HuH-7 (cell line): ENCODE results near the gene ADAMTS18.

Source experiments
- DNase-seq: peaks from one replicate; pipeline ENCODE4 v3.0.0; 2011; ENCODE audit warnings: low spot score

The ADAMTS18 gene

GRCh38 chr16:77393955-77394354 is 40.9 kb downstream of the ADAMTS18 start:
- no peak for DNase-seq

DNA sequence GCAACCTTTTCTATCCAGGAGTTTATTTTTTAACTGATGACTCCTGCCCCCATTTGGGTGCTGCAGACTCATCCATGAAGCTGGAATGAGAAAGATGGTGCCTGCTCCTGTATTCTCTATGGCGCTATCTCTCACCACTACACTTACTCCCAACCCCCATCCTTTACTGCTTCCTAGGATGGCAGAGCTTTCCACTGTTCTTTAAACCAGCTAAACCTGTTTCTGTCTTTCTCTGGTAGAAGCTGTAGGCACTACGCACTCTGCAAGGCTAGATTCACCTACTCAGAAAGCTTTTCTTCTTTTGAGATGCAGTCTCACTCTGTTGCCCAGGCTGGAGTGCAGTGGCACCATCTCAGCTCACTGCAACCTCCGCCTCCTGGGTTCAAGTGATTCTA is 47.0 kb downstream of the ADAMTS18 start:
- no peak for DNase-seq

DNA sequence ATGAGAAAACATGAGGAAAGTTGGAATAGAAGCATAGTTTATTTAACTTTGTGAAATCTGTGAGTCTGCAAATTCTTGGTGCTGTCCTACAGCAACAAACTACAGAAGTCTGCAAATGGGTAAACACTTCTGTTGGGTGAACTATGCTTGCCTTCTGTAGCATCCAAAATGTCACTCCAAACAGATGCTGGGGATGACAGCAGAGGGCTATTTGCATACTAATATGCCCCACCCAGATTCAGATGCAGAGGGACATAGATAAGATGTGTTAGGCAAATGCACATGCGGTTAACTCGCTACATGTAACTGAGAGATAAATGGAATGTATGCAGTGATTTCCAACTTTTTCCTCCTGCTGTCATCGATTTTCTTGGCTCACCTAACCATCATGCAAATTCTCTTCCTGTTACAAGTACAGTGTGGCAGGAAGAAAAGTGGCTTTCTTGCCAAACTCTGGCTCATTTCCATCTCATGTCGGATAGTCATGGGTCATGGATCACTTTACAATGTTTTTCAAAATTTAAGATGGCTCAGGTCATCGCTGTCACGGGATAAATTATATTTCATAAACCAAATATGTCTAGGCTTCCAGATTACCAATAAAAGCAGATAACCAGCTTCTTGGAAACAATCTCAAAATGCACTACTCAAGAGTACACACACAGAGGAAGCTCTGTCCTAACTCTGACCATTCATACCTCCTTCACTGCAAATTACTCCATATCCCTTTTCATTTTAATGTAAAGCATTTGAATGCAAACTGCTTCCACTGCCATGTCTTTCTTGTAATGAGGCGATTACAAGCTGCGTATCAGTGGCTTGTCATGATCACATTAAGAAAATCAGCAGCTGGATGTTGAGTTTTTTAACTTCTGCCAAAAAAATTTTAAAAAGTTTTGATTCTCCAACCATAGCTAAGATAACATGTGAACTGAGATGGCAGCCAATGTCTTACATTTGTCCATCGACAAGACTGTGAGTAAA is 47.7 kb downstream of the ADAMTS18 start:
- DNase-seq: no peak

DNA sequence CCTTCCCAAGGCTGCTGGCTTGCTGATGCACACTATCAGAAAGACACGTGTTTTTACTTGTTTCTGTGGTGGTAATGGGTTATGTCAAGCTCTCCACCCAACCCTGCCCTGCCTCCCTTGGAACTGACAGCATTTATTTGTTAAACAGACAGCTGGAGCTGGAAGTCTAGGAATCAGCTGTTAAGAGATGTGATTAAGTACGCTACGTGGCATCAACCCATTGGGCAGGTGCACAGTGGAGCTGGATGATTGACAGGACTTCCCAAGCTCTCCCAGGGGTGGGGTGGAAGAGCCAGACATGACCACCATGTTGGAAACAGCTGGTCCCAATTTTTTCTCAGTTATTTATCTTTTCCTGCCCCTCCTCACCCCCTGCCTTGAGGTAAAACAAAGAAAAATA is 49.4 kb downstream of the ADAMTS18 start:
- no peak for DNase-seq

- no peak for DNase-seq
Observed at GRCh38 chr16:77383606-77384187, 51.1 kb downstream of the ADAMTS18 start.

DNA sequence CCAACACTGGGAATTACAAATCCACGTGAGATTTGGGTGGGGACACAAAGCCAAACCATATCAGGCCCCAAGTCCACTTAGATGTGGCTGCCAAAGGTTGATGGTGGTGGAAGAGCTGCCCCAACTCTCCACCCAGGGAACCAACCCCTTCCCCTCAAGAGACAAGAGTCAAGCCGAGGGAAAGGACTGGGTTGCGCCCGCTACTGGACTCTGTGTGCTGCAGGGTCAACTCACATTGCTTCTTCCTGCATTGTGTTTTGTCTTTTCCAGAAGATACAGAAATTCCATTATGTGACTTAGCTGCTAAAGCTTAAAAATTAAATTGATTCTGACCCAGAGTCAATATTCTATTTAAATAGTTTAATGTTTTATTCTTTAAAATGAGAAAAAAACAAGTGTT is 58.5 kb downstream of the ADAMTS18 start:
- no peak for DNase-seq

DNA sequence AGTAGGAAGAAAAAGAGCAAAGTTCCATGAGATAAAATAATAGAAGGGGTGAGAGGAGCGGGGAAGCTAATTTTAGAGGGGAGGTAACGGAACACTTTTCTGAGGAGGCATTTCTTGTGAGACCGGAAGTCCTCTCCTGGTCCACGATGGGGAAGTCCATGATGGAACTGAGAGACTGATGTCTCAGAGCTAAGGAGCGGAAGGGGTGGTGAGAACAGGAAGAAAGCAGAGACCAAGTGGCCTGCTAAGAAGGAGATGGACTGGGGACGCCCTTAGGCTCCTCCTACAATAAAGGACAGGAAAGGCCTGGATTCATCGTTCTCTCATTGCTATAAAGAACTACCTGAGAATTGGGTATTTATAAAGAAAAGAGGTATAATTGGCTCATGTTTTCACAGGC is 59.4 kb downstream of the ADAMTS18 start:
- DNase-seq: no peak

DNA sequence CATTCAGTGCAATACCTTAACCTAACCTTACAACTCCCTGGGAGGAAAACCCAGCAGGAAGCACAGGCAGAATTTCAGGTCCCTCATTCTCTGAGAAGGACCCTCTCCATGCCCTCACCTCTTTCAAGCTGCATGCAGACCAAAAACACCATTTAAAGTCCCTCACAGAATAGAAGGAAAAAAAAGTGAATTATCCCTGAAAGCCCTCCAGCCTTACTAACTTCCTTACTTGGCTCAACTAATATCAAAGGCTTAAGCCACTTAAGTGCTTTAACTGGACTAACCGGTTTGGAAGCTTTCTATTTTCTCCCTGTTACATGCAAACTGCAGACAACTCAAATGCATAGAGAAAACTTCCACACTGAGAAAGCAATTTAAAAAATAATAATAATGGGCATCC is 60.5 kb downstream of the ADAMTS18 start:
- no peak for DNase-seq

DNA sequence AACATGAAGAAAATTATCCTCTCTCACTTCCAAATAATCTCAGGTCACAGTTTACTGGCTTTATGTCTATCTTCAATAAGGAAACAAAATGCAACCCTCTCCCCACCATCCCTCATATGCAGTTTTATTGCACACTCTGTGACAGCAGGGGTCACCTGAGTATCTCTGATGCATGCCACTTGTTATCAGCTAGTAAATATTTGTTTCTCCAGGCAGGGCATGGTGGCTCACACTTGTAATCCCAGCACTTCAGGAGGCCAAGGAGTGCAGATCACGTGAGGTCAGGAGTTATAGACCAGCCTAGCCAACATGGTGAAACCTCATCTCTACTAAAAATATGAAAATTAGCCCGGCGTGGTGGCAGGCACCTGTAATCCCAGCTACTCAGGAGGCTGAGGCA is 61.1 kb downstream of the ADAMTS18 start:
- no peak for DNase-seq

DNA sequence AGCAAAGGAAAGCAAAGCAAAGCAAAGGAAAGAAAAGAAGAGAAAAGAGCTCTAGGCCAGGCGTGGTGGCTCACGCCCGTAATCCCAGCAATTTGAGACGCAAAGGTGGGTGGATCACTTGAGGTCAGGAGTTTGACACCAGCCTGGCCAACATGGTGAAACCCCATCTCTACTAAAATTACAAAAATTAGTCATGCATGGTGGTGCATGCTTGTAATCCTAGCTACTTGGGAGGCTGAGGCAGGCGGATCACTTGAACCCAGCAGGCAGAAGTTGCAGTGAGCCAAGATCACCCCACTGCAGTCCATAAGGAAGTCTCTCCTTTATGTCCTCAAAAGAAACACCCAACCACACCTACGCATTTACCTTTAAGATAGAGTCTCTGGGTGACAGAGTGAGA is 70.1 kb downstream of the ADAMTS18 start:
- DNase-seq: no peak

GRCh38 chr16:77359065-77359502 is 75.8 kb downstream of the ADAMTS18 start:
- DNase-seq: peak; percentile 26

GRCh38 chr16:77353587-77354263 is 81.1 kb downstream of the ADAMTS18 start:
- DNase-seq: peak; percentile 33

DNA sequence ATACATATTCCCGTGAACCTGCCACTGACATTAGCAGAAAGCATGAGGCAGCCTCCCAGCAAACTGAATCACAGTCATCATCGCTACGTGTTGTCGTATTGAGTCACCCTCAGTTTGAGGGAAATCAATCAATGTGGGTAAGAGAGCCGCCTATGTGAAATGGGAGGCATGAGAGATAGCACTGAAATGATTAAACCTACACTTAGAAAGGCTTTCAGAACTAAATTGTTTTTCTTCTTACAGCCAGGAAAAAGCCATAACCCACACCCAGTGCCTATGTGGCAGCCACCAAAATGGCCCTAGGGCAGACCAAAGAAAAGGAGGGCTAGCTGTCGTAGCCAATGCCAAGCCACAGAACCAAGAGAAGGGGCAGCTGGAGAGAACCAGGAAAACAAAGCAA is 90.5 kb downstream of the ADAMTS18 start:
- DNase-seq: no peak

DNA sequence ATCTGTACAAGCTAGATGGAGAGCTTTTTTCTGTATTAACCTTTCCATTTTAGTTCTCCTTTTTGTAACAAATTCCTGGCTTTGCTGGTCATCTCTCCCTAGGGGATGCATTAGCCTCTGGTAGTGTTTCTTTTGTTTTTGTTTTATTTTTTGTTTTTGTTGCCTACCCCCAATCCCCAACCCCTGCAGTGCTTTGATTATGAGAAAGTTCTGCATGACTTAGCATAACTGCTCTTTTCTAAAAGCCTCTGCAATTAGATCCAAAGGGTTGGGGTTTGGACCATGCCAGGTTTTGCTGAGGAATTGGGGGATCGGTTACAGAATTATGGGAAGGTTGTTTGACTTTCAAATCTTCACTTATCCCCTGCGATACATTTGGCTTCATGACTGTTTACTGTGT is 98.2 kb downstream of the ADAMTS18 start:
- DNase-seq: no peak

GRCh38 chr16:77335652-77336234 is 99.1 kb downstream of the ADAMTS18 start:
- DNase-seq: no peak

GRCh38 chr16:77332792-77333191 is 102.0 kb downstream of the ADAMTS18 start:
- no peak for DNase-seq

GRCh38 chr16:77331802-77332586 is 102.8 kb downstream of the ADAMTS18 start:
- no peak for DNase-seq

DNA sequence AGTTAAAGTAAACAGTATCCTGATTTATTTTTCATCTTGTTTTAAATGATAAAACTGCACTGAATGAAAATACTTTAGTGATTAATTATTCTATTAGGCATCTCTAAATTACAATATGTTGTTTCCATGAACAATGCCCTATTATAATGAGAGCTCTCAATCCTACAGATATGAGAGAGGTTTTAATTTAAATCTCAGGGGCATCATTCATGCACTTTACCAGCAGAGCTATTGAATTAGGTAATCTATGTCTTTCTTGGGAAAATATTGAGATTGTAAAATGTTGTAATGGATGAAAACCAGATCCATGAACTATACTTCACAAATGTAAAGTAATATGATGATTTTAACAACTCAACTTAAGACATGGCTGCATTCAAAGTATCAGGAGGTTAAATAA is 103.8 kb downstream of the ADAMTS18 start:
- no peak for DNase-seq

- DNase-seq: peak; percentile 19
Observed at GRCh38 chr16:77330332-77331042, 104.3 kb downstream of the ADAMTS18 start.

GRCh38 chr16:77328768-77329167 is 106.1 kb downstream of the ADAMTS18 start:
- no peak for DNase-seq

DNA sequence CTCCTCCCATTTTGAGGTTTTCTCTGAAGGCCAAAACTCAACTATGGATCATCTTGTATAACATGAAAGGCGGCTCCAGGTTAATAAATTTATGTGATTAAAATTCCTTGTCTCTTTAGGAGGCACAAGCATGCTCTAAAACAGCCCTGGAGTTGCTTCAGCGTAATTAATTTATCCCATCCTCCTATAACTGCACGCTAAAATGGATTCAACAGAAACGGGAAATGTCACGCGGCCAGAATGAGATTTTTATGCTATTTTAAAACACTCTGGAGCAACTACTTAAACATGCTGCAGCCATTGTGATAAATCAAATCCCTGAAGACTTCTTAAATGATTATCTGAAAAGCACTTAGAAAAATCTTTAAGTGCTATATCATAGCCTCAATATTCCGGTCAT is 106.6 kb downstream of the ADAMTS18 start:
- no peak for DNase-seq
